HG03457 (cell line): ENCODE results near the gene GRIN1.
"Not testable (repeated sequence)": the region's sequence is repeated elsewhere in the genome, so short reads cannot be mapped to it uniquely, and the experiment has no call there.

Source experiments
- ATAC-seq: cut with Tn5 transposase; IDR thresholded peaks from one replicate; pipeline ENCODE4 v1.9.1; 2021; ENCODE audit warnings: moderate number of reproducible peaks; ENCODE audit not compliant: unreplicated experiment

The GRIN1 gene

DNA sequence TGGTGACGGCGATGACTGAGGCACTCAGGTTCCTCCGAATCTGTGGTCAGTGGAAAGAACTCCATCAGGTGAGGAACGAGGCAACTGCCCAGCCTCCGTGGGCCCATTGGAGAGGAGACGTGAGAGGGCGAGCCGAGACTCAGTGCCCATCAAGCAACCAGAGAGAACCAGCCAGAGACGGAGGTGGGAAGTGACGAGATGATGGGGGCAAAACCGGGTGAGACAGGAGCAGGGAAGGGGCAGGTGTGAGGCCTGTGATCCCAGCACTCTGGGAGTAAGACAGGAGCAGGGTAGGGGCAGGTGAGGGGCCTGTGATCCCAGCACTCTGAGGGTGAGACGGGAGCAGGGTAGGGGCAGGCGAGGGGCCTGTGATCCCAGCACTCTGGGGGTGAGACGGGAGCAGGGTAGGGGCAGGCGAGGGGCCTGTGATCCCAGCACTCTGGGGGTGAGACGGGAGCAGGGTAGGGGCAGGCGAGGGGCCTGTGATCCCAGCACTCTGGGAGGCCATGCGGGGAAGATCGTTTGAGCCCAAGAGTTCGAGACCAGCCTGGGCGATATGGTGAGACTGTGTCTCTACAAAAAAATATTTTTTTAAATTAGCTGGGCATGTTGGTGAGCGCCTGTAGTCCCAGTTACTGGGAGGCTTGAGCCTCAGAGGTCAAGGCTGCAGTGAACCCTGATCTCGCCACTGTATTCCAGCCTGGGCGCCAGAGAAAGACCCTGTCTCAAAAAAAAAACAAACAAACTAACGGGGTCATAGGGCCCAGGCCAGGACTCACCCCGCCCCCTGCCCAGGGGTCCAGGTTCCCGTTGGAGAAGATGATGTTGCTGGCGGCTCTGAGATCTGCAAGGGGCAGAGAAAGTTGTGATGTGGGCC lies 27.8 kb upstream of the GRIN1 start:
- ATAC-seq, result no peak

GRCh38 chr9:137111788-137112563 lies 27.0 kb upstream of the GRIN1 start:
- no peak for ATAC-seq

GRCh38 chr9:137112564-137113384 lies 26.2 kb upstream of the GRIN1 start:
- no peak for ATAC-seq

- no peak for ATAC-seq
Measured at GRCh38 chr9:137113385-137114159, 25.4 kb upstream of the GRIN1 start.

- no peak for ATAC-seq
Measured at GRCh38 chr9:137114220-137114612, 24.7 kb upstream of the GRIN1 start.

GRCh38 chr9:137114613-137115393 lies 24.2 kb upstream of the GRIN1 start, which contains the start of gene DPP7:
TSS of gene DPP7 (minus strand) at chr9:137114733. CDS start at chr9:137114713, 20 bp downstream.
- no peak for ATAC-seq

DNA sequence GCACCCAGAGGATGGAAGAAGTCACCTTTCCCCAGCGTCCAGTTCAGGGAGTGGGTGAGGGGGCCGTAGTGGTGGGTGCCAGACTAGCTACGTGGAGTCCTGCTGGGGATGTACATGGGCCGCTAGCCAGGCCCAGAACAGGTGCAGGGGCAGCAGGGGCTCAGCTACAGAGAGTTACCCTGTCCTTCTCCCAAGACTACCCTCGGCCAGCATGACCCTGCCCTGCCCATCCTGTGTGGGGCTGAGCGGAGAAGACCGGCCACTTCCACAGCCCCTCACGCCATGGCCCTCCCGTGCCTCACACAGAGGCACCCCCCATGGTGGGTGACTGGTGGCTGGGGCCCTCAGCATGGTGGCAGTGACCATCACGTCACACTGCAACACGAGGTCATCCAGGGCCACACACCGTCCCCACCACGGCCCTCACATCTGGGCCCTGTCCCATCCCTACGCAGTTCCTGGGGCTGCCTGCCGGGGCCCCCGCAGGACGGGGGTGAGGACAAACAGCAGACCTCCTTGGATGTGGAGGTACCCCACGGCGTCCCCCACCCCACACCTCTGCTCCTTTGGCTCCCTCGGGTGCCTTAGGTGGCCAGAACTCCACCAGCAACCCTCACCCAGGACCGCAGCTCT lies 23.4 kb upstream of the GRIN1 start:
- ATAC-seq, result no peak

GRCh38 chr9:137116027-137116507 lies 22.9 kb upstream of the GRIN1 start:
- no peak for ATAC-seq

GRCh38 chr9:137116728-137117127 lies 22.2 kb upstream of the GRIN1 start:
- ATAC-seq, result no peak

DNA sequence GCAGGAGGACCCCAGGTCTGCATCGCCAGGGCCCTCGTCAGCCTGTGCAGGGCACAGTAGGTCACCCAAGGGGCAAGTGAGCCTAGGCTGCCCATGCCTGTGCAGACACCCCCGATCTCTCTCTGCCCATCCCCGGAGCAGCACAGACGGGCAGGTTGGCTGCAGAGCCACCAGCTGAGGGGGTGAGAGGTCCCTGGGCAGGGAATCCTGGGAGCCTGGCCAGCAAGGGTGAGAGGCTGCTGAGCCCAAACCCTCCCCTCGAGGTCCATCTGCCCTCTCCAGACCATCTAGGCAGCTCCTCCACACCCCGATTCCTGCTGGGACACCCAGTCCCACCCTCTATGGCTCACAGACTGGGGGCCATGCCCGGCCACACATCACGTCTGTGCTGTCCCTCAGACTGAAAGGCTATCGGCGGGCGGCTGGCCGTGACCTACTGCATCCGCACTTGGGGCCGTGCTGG lies 21.7 kb upstream of the GRIN1 start:
- no peak for ATAC-seq

DNA sequence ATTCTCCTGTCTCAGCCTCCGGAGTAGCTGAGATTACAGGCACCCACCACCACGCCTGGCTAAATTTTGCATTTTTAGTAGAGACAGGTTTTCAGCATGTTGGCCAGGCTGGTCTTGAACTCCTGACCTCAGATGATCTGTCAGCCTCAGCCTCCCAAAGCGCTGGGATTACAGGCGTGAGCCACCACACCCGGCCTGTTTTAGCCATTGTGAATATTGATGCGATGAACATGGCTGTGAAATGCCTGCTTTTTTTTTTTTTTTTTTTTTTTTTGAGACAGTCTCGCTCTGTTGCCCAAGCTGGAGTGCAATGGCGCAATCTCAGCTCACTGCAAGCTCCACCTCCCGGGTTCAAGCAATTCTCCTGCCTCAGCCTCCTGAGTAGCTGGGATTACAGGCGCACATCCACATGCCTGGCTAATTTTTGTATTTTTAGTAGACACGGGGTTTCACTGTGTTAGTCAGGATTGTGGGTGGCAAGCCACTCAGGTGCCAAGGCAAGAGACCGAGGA lies 20.8 kb upstream of the GRIN1 start:
- ATAC-seq, result not testable (repeated sequence)

DNA sequence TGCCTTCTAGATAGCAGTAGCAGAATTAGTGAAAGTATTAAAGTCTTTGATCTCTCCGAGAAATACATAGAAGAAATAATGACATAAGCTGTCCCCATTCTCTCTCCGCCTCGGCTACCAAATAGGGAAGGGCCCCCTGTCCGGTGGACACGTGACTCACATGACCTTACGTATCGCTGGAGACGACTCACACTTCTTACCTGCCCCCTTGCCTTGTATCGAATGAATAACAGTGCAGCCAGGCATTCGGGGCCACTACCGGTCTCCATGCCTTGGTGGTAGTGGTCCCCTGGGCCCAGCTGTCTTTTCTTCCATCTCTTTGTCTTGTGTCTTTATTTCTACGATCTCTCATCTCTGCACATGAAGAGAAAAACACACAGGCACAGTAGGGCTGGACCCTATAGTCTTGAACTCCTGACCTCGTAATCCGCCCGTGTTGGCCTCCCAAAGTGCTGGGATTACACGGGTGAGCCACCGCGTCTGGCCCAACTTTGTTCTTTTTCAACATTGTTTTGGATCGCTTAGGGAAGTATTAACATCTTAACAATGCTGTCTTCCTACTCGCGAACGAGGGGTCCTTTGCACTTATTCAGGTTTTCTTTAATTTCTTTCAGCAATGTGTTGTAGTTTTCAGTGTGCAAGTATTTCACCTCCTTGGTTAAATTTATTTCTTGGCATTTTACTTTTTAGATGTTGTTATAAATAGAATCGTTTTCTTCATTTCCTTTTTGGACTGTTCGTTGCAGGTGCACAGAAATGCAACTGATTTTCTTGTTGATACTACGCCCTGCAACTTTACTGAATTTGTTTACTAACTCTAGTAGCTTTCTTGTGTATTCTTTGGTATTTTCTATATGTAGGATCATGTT lies 16.8 kb upstream of the GRIN1 start:
- ATAC-seq, result not testable (repeated sequence)

DNA sequence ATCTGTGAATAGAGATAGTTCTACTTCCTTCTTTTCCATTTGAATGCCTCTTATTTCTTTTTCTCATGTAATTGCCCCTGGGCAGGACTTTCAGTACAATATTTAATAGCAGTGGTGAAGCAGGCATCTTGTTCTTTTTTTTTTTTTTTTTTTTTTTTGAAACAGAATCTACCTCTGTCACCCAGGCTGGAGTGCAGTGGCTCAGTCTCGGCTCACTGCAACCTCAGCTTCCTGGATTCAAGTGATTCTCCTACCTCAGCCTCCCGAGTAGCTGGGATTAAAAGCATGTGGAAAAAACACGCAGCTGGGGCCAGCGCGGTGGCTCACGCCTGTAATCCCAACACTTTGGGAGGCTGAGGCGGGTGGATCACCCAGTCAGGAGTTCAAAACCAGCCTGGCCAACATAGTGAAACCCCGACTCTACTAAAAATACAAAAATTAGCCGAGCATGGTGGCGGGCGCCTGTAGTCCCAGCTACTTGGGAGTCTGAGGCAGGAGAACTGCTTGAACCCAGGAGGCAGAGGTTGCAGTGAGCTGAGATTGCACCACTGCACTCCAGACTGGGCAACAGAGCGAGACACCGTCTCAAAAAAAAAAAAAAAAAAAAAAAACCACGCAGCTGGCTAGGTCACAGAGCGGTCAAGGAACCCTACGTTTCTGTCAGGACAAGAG lies 16.0 kb upstream of the GRIN1 start:
- not testable (repeated sequence) for ATAC-seq

DNA sequence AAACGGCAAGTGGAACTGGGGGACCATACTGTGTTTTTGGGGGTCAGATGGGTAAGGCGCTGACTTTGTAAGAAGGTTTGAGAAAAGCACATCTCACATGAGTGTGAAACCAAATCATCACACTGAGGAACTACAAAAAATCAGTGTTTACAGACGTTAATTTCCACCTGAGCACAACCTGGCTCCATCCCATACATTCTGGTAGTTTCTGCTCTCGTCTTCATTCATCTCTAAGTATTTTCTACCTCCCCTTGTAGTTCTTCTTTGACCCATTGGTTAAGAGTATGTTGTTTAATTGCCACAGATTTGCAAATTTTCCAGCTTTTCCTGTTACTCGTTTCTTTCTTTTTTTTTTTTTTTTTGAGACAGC lies 15.5 kb upstream of the GRIN1 start:
- no peak for ATAC-seq

DNA sequence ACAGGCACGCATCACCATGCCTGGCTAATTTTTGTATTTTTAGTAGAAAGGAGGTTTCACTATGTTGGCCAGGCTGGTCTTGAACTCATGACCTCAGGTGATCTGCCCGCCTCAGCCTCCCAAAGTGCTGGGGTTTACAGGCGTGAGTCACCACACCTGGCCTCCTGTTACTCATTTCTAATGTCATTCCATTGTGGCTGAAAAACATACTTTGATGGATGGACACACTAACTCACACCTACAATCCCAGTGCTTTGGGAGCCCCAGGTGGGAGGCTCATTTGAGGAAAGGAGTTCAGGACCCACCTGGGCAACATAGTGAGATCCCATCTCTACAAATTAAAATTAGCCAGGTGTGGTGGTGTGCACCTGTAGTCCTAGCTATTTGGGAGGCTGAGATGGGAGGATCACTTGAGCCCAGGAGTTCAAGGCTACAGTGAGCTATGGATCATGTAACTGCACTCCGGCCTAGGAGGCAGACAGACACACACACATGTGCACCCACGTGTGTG lies 14.9 kb upstream of the GRIN1 start:
- ATAC-seq, result not testable (repeated sequence)

- no peak for ATAC-seq
Measured at GRCh38 chr9:137126786-137127185, 12.2 kb upstream of the GRIN1 start.
